HG03135 (cell line): ENCODE data around the gene SGCE.
A peak's percentile ranks its signal among the peaks of the same experiment; 100 is the strongest.

Source experiments
- ATAC-seq: cut with Tn5 transposase; IDR thresholded peaks from one replicate; pipeline ENCODE4 v1.9.1; 2021; ENCODE audit warnings: mild to moderate bottlenecking, moderate library complexity; ENCODE audit not compliant: unreplicated experiment

SGCE gene

DNA sequence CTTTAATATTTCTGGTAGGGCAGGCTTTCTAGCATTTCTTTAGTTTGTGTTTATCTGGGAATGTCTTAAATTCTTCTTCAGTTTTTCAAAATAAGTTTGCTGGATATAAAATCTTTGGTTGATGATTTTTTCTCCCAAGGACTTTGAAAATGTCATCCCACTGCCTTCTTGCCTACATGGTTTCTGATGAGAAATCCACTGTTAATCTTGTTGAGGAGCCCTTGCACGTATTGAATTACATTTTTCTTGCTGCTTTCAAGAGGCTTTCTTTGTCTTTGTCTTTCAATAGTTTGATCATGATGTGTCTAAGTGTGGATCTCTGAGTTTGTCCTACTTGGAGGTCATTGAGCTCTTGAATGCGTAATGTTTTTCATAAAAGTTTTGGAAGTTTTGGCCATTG, 80.3 kb downstream of the SGCE start:
- no peak for ATAC-seq

DNA sequence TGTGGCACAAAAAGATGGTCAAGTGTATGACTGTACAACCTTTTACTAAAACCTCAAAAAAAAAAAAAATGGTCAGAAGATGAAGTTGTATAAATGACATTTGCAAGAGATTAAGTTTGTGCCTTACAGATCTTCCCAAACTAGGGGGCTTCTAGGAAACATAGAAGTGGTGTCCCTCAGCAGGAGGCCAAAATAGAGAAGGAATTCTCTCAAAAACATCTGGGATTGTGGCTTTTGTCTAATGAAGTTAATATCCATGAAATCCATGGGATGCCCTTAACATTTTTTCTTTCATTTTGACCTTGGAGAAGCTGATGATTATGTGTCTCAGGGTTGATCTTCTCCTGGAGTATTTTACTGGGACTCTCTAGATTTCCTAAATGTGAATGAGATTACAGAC, 84.1 kb downstream of the SGCE start:
- ATAC-seq: no peak

- no peak for ATAC-seq
Measured at GRCh38 chr7:94567396-94567795, 88.5 kb downstream of the SGCE start.

- ATAC-seq: no peak
Measured at GRCh38 chr7:94565247-94565894, 90.6 kb downstream of the SGCE start.

DNA sequence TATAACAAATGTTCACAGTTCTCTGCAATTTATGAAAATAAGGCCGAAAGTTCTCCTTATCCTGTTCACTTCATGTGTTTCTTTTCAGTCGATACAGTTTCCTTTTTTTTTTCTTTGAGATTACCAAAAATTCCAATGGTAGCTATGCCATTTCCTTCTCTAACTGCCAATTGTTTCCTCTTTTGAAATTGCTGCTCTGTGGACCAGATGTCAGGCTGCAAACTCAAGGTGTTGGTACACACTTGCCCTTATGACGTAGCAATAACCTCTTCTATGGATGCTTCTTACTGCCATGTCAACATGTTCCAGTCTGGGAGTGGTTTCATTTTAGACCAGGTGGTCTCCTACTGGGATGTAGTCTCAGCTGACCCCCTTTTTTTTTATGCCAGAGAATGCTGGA, 93.4 kb downstream of the SGCE start:
- ATAC-seq: no peak

DNA sequence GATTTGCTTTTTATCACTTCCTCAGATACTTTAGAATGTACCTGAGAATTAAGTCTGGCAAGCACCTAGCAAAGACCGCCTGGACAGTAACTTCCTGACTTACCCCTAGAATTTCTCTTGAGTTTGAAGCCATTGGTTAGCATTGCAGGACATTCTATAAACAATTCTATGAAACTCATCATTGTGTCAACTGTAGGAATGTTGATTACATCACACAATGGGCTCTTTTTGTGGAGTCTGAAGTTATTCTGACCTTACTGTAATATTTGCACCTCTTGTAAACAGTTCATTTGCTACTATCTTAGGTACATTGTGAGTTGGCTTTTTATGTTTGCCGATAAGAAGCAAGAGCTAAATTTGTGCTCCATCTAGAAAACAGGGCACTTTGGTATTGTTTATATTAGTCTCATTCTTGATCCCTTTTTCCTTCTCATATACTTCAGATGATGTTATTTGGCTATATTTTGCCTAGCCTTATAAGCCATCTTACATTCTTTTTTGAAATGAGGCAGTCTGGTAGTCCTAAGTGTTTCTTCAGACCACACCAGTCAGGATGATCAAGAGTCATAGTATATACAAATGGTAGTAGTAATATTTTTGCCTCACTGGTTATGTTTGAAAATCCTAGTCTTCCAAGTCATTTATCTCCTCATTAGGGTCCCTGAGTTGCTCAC, 94.0 kb downstream of the SGCE start:
- ATAC-seq: no peak

- ATAC-seq: no peak
Measured at GRCh38 chr7:94559972-94560371, 96.0 kb downstream of the SGCE start.

GRCh38 chr7:94557215-94557614, 98.7 kb downstream of the SGCE start:
- no peak for ATAC-seq

GRCh38 chr7:94556028-94556427, 99.9 kb downstream of the SGCE start:
- ATAC-seq: peak; percentile 80

- no peak for ATAC-seq
Measured at GRCh38 chr7:94547126-94547525, 108.8 kb downstream of the SGCE start.

- ATAC-seq: no peak
Measured at GRCh38 chr7:94540428-94540827, 115.5 kb downstream of the SGCE start.
